ENCODE results near the gene KRTCAP2.
"Not testable (repeated sequence)": the region's sequence is repeated elsewhere in the genome, so short reads cannot be mapped to it uniquely, and the experiment has no call there.

The KRTCAP2 gene

DNA sequence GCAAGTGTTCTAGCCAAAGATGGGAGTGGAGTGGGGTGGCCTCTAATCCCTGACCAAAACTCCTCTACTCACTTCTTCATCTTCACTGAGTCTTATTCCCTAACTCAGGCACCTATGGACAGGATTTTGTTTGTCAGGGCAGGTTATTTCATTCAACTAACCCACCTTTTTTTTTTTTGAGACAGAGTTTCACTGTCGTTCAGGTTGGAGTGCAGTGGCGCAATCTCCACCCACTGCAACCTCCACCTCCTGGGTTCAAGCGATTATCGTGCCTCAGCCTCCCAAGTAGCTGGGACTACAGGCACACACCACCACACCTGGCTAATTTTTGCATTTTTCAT lies 5.0 kb downstream of the KRTCAP2 start:
- not testable (repeated sequence) for H3K27ac ChIP-seq (ENCODE audit: low read depth, low read length); H3K4me3 ChIP-seq (ENCODE audit: low read depth in 1 of 2, low read length in 2 of 2); H3K9ac ChIP-seq (ENCODE audit: low read depth in 1 of 2, low read length in 2 of 2); H3K9me3 ChIP-seq (ENCODE audit: control insufficient read depth in 1 of 2, low read length in 2 of 2); H3K27me3 ChIP-seq (ENCODE audit: control insufficient read depth in 1 of 2, insufficient read depth in 2 of 2, low read length in 2 of 2)
- H3K36me3 ChIP-seq (ENCODE audit: control insufficient read depth in 1 of 2, insufficient read depth in 2 of 2, low read length in 2 of 2) = peaks cover 0 to 19% of the 10 kb centered on the region in 2 donors
- peaks cover 12 to 17% of the 10 kb centered on the region in 2 donors for H3K4me1 ChIP-seq (ENCODE audit: control insufficient read depth in 1 of 2, insufficient read depth in 2 of 2, low read length in 2 of 2)

DNA sequence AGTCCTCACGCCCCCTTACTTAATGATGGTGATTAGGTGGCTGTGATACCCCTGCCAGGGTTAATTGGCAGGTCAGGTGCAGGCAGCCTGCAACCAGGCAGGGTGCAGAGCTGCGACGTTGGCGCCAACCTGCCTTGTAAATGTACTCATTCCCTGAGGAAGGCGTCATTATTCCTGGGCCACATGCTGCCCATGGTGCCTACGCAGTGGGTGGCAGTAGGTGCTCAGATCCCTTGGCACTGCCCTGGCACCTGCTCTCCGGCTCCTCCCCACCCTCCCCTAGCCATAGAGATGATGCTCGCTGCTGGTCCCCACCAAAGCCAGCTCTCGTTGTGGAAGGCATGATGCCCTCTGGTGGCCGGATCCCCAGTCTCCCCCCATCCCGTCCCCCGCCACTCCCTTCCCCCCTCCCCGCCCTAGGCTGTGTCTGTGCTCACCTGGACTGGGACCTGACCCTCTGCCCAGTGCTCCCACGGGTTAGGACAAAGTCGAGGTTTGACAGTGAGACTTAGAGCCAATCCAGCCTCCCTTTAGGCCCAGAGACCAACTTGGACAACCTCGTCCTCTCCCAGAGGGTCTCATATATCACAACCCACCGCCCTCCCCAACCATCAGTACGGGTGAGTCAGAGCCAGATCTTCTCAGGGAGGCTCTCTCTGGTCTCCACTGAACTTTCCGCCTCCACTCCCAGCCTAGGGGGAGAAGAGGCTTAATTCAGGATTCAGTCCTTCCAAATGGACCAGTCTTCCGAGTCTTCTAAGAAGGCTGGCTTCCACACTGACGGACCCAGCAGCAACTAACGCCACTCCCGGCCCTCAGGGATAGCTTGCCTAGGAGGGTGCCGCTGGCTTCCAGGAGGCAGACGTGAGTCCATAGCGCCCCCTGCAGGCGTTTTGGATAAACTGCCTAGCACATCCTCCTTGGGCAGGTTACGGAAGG lies 5.7 kb downstream of the KRTCAP2 start:
- peaks cover 0 to 19% of the 10 kb centered on the region in 2 donors for H3K36me3 ChIP-seq (ENCODE audit: control insufficient read depth in 1 of 2, insufficient read depth in 2 of 2, low read length in 2 of 2)
- H3K27me3 ChIP-seq (ENCODE audit: control insufficient read depth in 1 of 2, insufficient read depth in 2 of 2, low read length in 2 of 2) = no peaks in the 10 kb centered on the region
- H3K9me3 ChIP-seq (ENCODE audit: control insufficient read depth in 1 of 2, low read length in 2 of 2) = no peaks in the 10 kb centered on the region
- no peak overlapping the region for H3K27ac ChIP-seq (ENCODE audit: low read depth, low read length)
- H3K9ac ChIP-seq (ENCODE audit: low read depth in 1 of 2, low read length in 2 of 2) = no peak overlapping the region
- H3K4me1 ChIP-seq (ENCODE audit: control insufficient read depth in 1 of 2, insufficient read depth in 2 of 2, low read length in 2 of 2) = peaks cover 12 to 15% of the 10 kb centered on the region in 2 donors
- H3K4me3 ChIP-seq (ENCODE audit: low read depth in 1 of 2, low read length in 2 of 2) = peak overlapping the region; percentile 14 to 46

DNA sequence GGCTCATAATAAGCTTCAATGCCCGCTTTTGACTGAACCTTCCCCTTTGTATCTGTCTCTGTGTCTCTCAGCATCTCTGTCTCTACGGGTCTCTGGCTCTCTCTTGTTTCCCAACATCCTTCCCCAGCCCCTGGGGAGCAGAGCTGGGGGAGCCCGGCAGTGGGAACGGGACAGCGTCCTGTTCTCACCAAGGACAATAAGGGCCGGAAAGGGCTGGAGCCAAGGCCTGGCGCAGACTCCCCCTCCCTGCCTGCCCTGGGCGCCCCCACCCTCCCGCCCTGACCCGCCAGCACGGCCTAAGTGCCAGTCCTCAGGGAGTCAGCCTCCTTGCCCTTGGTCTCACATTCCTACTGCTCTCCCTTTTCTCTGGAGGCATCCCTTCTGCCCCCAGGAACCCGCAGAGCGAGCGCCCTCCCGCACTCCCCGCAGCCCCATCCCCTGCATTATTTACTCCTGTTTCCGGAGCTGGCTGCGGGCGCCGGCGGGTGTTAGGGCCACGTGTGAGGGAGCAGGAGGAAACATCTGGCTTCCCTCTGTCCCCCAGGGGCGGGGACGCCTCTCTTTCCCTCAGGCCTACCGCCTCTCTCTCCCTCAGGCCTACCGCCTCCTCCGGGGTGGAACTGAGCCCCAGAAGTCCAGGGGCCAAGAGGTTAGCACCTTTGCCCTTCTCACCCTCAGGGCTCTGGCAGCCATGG lies 6.5 kb downstream of the KRTCAP2 start:
- H3K9me3 ChIP-seq (ENCODE audit: control insufficient read depth in 1 of 2, low read length in 2 of 2) = no peaks in the 10 kb centered on the region
- no peaks in the 10 kb centered on the region for H3K27me3 ChIP-seq (ENCODE audit: control insufficient read depth in 1 of 2, insufficient read depth in 2 of 2, low read length in 2 of 2)
- H3K4me3 ChIP-seq (ENCODE audit: low read depth in 1 of 2, low read length in 2 of 2) = no peak overlapping the region
- H3K27ac ChIP-seq (ENCODE audit: low read depth, low read length) = no peak overlapping the region
- H3K36me3 ChIP-seq (ENCODE audit: control insufficient read depth in 1 of 2, insufficient read depth in 2 of 2, low read length in 2 of 2) = peaks cover 0 to 19% of the 10 kb centered on the region in 2 donors
- H3K9ac ChIP-seq (ENCODE audit: low read depth in 1 of 2, low read length in 2 of 2) = no peak overlapping the region
- peaks cover 5 to 8% of the 10 kb centered on the region in 2 donors for H3K4me1 ChIP-seq (ENCODE audit: control insufficient read depth in 1 of 2, insufficient read depth in 2 of 2, low read length in 2 of 2)

DNA sequence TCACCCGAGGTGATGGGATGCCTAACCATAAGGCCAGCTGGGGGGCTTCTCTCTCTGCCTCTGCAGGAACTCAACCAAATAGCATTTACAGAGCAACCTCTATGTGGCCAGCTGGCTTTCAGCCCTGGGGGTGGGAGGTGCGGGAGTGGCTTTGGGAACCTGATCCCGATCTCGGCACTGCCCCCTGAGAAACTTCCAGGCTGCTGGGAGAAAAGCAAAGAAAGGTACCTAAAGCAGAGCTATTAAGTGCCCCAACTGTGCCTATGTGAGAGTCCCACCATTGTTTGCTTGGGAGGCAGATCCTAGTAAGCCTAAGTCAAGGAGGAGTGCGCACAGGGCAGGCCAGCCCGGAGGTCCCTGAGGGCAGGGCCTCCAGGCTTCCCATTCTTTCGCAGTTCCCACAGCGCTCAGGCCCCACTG lies 7.0 kb downstream of the KRTCAP2 start:
- no peak overlapping the region for H3K9ac ChIP-seq (ENCODE audit: low read depth in 1 of 2, low read length in 2 of 2)

DNA sequence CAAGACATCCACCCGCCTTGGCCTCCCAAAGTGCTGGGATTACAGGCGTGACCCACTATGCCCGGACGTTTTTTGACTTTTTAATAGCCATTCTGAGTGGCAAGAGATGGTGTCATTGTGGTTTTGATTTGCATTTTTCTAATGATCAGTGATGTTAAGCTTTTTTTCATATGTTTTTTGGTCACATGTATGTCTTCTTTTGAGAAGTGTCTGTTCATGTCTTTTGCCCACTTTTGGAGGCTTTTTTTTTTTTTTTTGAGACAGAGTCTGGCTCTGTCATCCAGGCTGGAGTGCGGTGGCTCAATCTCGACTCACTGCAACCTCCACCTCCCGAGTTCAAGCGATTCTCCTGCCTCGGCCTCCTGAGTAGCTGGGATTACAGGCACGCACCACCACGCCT lies 8.5 kb downstream of the KRTCAP2 start:
- not testable (repeated sequence) for H3K9me3 ChIP-seq (ENCODE audit: control insufficient read depth in 1 of 2, low read length in 2 of 2); H3K9ac ChIP-seq (ENCODE audit: low read depth in 1 of 2, low read length in 2 of 2); H3K4me3 ChIP-seq (ENCODE audit: low read depth in 1 of 2, low read length in 2 of 2); H3K27ac ChIP-seq (ENCODE audit: low read depth, low read length); H3K4me1 ChIP-seq (ENCODE audit: control insufficient read depth in 1 of 2, insufficient read depth in 2 of 2, low read length in 2 of 2); H3K27me3 ChIP-seq (ENCODE audit: control insufficient read depth in 1 of 2, insufficient read depth in 2 of 2, low read length in 2 of 2)
- peaks cover 0 to 12% of the 10 kb centered on the region in 2 donors for H3K36me3 ChIP-seq (ENCODE audit: control insufficient read depth in 1 of 2, insufficient read depth in 2 of 2, low read length in 2 of 2)

More for the DNA sequence above, 7.0 kb downstream of the KRTCAP2 start:
- Histone ChIP-seq H3K27me3 (ENCODE audit: control insufficient read depth in 1 of 2, insufficient read depth in 2 of 2, low read length in 2 of 2) (no peaks in the 10 kb centered on the region), H3K4me1 (ENCODE audit: control insufficient read depth in 1 of 2, insufficient read depth in 2 of 2, low read length in 2 of 2) (peaks cover 5 to 8% of the 10 kb centered on the region in 2 donors), H3K4me3 (ENCODE audit: low read depth in 1 of 2, low read length in 2 of 2) (no peak overlapping the region), H3K36me3 (ENCODE audit: control insufficient read depth in 1 of 2, insufficient read depth in 2 of 2, low read length in 2 of 2) (peaks cover 0 to 19% of the 10 kb centered on the region in 2 donors), H3K9me3 (ENCODE audit: control insufficient read depth in 1 of 2, low read length in 2 of 2) (no peaks in the 10 kb centered on the region), H3K27ac (ENCODE audit: low read depth, low read length) (no peak overlapping the region)

DNA sequence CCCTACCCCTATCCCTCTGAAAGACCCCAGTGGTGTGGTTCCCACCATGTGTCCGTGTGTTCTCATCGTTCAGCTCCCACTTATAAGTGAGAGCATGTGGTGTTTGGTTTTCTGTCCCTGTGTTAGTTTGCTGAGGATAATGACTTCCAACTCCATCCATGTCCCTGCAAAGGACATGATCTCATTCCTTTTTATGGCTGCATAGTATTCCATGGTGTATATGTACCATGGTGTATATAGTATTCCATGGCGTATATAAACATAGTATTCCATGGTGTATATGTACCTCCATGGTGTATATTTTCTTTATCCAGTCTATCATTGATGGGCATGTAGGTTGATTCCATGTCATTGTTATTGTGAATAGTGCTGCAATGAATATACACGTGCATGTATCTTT lies 9.3 kb downstream of the KRTCAP2 start:
- H3K4me3 ChIP-seq (ENCODE audit: low read depth in 1 of 2, low read length in 2 of 2); H3K9ac ChIP-seq (ENCODE audit: low read depth in 1 of 2, low read length in 2 of 2); H3K4me1 ChIP-seq (ENCODE audit: control insufficient read depth in 1 of 2, insufficient read depth in 2 of 2, low read length in 2 of 2); H3K9me3 ChIP-seq (ENCODE audit: control insufficient read depth in 1 of 2, low read length in 2 of 2); H3K36me3 ChIP-seq (ENCODE audit: control insufficient read depth in 1 of 2, insufficient read depth in 2 of 2, low read length in 2 of 2); H3K27me3 ChIP-seq (ENCODE audit: control insufficient read depth in 1 of 2, insufficient read depth in 2 of 2, low read length in 2 of 2); H3K27ac ChIP-seq (ENCODE audit: low read depth, low read length): not testable (repeated sequence)

DNA sequence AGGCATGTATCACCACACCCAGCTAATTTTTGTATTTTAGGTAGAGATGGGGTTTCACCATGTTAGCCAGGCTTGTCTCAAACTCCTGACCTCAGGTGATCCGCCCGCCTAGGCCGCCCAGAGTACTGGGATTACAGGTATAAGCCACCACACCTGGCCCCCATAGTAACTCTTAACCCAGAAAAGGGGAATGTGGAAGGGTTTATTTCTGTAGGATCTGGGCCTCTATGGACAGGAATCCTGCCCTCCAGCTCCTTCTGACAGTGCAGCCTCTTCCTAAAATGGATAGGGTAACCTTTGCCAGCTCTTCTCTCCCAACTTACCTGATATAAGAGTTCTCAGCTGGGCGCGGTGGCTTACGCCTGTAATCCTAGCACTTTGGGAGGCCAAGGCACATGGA lies 10.5 kb downstream of the KRTCAP2 start:
- not testable (repeated sequence) for H3K27ac ChIP-seq (ENCODE audit: low read depth, low read length); H3K36me3 ChIP-seq (ENCODE audit: control insufficient read depth in 1 of 2, insufficient read depth in 2 of 2, low read length in 2 of 2); H3K27me3 ChIP-seq (ENCODE audit: control insufficient read depth in 1 of 2, insufficient read depth in 2 of 2, low read length in 2 of 2); H3K9ac ChIP-seq (ENCODE audit: low read depth in 1 of 2, low read length in 2 of 2); H3K4me1 ChIP-seq (ENCODE audit: control insufficient read depth in 1 of 2, insufficient read depth in 2 of 2, low read length in 2 of 2); H3K9me3 ChIP-seq (ENCODE audit: control insufficient read depth in 1 of 2, low read length in 2 of 2); H3K4me3 ChIP-seq (ENCODE audit: low read depth in 1 of 2, low read length in 2 of 2)

DNA sequence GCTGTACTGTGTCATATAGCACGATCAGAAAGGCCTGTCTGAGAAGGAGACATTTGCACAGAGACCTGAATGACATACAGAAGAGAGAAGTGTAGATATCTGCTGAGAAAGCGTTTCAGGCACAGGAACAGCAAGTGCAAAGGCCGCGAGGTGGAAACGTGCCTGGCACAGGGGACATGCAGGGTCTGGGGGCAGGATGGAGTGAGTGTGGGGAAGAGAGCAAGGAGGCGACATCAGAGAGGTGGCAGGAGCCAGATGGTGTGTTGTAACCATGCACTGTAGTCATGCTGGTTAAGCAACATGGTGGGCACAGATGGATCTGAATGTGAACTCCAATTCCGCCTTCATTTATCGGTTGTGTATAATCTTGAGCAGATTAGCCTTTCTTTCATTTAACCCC lies 13.0 kb downstream of the KRTCAP2 start:
- H3K27ac ChIP-seq (ENCODE audit: low read depth, low read length) = no peak overlapping the region
- H3K9ac ChIP-seq (ENCODE audit: low read depth in 1 of 2, low read length in 2 of 2) = no peak overlapping the region
- H3K27me3 ChIP-seq (ENCODE audit: control insufficient read depth in 1 of 2, insufficient read depth in 2 of 2, low read length in 2 of 2) = no peaks in the 10 kb centered on the region
- no peak overlapping the region for H3K4me3 ChIP-seq (ENCODE audit: low read depth in 1 of 2, low read length in 2 of 2)
- no peaks in the 10 kb centered on the region for H3K4me1 ChIP-seq (ENCODE audit: control insufficient read depth in 1 of 2, insufficient read depth in 2 of 2, low read length in 2 of 2)
- no peaks in the 10 kb centered on the region for H3K9me3 ChIP-seq (ENCODE audit: control insufficient read depth in 1 of 2, low read length in 2 of 2)
- no peaks in the 10 kb centered on the region for H3K36me3 ChIP-seq (ENCODE audit: control insufficient read depth in 1 of 2, insufficient read depth in 2 of 2, low read length in 2 of 2)

DNA sequence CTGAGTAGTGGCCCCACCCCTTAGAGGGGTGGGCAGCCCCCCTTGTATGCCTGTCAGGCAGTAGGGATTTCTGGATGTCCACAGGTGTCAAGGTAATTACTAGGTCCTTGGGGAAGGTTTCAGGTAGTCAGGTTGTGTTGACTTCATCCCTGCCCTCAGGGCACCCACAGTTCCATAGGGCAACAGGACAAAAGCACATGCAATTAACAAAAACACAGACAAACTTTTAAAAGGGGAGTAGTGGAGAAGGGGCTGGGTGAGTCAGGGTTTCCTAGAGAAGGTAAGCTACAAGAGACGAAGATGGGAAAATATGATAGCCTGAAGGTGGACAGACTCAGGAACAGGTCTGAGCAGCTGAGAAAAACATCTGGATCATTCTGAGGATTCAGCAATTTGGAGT lies 14.1 kb downstream of the KRTCAP2 start:
- H3K27ac ChIP-seq (ENCODE audit: low read depth, low read length) = no peak overlapping the region
- no peak overlapping the region for H3K9ac ChIP-seq (ENCODE audit: low read depth in 1 of 2, low read length in 2 of 2)
- no peaks in the 10 kb centered on the region for H3K9me3 ChIP-seq (ENCODE audit: control insufficient read depth in 1 of 2, low read length in 2 of 2)
- H3K36me3 ChIP-seq (ENCODE audit: control insufficient read depth in 1 of 2, insufficient read depth in 2 of 2, low read length in 2 of 2) = no peaks in the 10 kb centered on the region
- no peak overlapping the region for H3K4me3 ChIP-seq (ENCODE audit: low read depth in 1 of 2, low read length in 2 of 2)
- H3K27me3 ChIP-seq (ENCODE audit: control insufficient read depth in 1 of 2, insufficient read depth in 2 of 2, low read length in 2 of 2) = no peaks in the 10 kb centered on the region
- H3K4me1 ChIP-seq (ENCODE audit: control insufficient read depth in 1 of 2, insufficient read depth in 2 of 2, low read length in 2 of 2) = no peaks in the 10 kb centered on the region

DNA sequence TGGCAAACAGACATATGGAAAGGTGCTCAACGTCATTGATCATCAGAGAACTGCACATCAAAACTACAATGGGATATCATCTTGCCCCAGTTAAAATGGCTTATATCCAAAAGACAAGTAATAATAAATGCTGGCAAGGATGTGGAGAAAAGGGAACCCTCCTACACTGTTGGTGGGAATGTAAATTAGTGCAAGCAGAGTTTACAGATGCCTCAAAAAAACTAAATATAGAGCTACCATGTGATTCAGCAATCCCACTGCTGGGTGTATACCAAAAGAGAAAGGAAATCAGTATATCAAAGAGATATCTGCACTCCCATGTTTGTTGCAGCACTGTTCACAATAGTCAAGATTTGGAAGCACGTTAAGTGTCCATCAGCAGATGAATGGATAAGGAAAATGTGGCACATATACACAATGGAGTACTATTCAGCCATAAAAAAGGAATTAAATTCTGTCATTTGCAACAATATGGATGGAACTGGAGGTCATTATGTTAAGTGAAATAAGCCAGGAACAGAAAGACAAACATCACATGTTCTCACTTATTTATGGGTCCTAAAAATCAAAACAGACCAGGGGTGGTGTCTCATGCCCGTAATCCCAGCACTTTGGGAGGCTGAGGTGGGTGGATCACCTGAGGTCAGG lies 17.0 kb downstream of the KRTCAP2 start:
- not testable (repeated sequence) for H3K4me1 ChIP-seq (ENCODE audit: control insufficient read depth in 1 of 2, insufficient read depth in 2 of 2, low read length in 2 of 2); H3K9ac ChIP-seq (ENCODE audit: low read depth in 1 of 2, low read length in 2 of 2); H3K9me3 ChIP-seq (ENCODE audit: control insufficient read depth in 1 of 2, low read length in 2 of 2); H3K27me3 ChIP-seq (ENCODE audit: control insufficient read depth in 1 of 2, insufficient read depth in 2 of 2, low read length in 2 of 2); H3K36me3 ChIP-seq (ENCODE audit: control insufficient read depth in 1 of 2, insufficient read depth in 2 of 2, low read length in 2 of 2); H3K4me3 ChIP-seq (ENCODE audit: low read depth in 1 of 2, low read length in 2 of 2); H3K27ac ChIP-seq (ENCODE audit: low read depth, low read length)

Data from duodenal mucosa (tissue), 2 donors.